Esophagus mucosa (tissue), 1 donor: ENCODE data around the gene SMAD2. TPM values are rescaled to one million over a fixed set of nuclear protein-coding genes. Genes with fewer than 3 reads are reported as not detected.
"Not testable (repeated sequence)": the region's sequence is repeated elsewhere in the genome, so short reads cannot be mapped to it uniquely, and the experiment has no call there.

Experiments used
- ATAC-seq: fragments of 200-7000 bp; cut with Tn5 transposase; one replicate; pipeline ENCODE4 v1.9.1; 2020
- total RNA-seq: library from RNA; stranded (reverse); gene quantifications from one replicate; pipeline ENCODE4 v1.2.4, GENCODE V29; 2023
- donor health status: DM: yes; HTN: yes; CAD: no.

SMAD2 gene
- total RNA-seq = 87.2 TPM

DNA sequence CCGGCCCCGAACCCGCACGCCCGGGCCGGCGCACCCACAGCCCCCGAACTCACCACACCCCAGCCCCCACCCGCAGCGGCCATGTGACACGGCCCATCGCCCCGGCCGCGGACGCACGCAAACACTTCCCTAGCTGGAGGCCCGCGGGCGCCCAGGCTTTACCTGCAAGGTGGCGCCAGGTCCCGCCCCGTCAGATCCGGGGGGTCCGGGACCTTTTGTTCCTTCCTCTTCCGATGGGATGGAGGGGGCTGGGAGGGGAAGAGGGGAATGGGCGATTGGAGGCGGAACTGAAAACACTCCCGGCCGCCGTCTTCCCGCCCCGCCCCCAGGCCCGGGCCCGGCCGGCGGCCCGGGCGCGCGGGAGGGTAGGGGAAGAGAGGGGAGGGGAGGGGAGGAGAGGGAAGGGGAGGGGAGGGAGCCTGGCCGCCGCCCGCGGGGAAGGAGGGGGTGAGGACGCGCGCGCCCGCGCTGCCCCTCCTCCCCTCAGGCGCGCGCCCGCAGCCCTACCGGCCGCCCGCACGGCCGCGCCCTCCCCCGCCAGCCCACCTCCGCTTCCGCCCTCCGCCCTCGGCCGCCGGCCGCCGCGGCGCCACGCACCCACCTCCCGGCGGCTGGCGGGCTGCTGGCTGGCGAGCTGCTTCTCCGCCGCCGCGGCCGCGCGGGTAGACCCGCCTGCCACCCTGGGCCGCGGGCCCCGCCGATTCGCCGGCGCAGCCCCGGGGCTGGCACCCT, at the start of gene SMAD2:
TSS of gene SMAD2 (minus strand) at position 461 of the 732 bp plus-strand sequence. CDS start 33,903 bp downstream, outside the sequence.
- ATAC-seq = peak; percentile 78

DNA sequence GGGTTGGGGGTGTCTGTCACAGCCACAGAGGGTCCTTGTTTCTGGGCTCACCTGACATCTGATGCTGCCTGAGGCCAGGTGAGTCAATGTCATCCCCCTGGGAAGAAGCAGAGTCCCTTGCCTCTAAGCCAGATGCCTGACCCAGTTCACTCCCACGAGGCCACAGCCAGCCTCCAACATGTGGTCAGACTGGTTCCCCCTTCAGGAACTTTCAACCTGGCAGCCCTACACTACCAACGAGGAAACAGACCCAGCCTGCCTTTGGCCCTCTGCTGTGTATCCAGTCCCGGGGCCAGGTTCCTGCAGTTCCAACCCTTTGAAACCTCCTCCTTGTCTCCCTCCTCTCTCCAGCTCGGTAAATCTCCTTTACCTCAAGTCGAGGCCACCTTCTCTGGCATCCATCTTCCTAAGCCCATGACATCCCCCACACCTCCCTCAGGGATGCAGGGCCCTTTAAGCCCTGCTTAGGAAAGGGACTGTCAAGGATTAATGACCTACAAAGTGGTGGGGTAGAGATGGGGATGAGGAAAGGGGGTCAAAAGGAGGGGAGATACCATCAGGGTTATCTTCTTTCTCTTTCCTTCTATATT, 49.2 kb upstream of the SMAD2 start:
- peak; percentile 57 for ATAC-seq

DNA sequence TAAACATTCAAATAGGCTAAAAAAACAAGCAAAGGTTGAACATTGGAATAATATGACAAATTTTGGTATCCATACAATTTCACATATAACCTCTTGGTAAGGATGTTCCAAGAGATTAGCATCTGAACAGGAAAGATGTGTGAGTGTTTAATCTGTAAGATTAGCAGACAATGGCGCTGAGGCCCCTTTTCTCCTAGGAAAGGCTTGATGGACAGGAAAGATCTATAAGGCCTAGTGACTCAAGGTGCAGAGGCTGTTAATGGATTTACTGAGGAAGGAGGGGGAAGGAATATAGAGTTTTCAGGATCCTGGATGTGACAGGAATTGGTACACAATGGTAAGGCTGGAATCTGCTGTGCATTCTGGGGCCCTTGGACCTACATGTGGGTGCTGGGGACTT, 48.1 kb upstream of the SMAD2 start:
- ATAC-seq = no peak

DNA sequence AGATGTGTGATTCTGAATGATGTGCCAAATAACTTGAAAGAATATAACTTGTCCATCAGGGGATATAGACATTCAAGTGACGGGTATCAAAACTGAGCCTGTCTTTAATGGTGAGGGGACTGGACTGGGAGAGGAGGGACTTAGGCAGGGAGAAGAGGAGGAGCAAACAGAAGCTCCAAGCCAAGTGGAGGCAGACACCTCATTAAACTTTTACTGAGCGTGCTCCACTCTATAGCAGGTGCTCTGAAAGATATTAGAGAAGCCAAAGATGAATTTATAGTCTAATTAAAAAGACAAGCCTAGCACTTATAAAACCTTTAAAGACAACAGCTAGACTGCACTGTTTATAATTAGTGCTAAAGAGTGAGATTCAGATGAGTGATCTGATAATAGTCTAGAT, 47.7 kb upstream of the SMAD2 start:
- ATAC-seq = no peak

DNA sequence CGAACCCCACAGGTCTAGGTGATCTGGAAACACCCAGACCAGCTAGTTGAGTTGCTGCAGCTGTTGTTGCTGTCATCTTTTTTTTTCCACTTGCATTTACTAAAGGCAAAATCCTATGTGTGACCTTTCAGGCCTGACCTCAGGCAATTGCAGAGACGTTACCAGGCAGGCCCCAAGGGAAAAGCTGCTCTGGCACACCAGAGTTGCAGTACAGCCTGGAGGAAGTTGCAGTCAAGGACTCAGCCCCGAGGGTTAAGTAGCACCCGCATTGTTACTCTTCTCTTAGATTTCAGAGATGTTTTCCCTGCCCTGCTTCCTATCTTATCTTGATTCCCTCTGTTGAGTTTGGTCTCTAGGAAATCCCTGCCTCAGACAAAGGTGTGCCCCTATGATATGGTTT, 45.2 kb upstream of the SMAD2 start:
- no peak for ATAC-seq

DNA sequence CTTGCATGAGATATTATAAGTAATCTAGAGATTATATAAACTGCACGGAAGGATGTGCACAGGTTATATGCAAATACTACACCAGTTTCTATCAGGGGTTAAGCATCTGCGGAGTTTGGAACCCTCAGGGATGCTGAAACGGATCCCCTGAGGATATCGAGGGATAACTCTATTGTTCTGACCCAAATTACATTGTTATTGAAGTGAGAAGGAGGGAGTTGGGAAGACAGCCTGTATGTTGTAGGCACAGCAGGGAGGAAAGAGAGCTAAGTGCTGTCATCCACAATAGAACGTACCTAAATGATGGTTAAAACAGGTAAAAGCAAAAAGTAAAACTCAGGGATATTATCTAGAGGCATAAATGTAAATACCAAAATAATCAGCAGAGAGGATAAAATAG, 44.6 kb upstream of the SMAD2 start:
- ATAC-seq = no peak

DNA sequence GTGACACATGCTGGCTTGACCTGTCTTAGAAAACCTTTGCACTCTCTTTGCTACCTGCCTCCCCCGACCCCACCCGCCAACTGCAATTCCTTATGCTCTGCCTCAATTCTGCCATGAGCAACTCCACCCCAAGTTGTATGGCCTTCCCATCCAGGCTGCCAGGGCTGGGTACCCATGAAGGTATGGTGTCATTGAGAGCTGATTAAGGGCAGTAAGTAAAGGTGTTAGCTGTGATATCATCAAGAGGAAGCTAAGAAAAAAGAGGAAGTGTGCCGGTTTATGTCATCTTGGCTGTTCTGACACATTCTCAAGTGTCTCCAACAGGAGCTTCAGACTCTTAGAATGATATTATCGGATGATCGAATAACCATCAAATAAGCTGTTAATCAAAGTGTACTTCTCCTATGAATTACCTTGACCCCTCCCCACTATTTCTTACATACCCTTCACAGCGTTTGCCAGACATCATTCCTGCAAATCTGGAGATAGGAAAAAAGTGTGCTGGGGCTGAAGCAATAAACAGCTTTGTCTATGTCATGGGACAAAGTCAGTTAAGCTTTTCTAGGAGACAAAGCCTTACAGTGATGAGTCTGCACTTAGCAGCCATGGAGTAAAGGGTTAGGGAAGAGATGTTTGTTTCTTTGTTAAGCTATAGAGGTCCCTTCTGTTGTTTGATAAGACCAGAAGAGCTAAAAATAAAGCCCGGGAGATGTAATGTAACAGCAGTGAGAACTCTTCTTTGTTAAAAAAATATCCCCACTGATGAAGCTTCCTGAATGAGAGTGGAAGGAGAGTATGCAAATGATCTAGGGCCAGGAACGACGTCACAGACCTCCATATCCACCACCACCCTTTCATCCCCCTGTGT, 40.4 kb upstream of the SMAD2 start:
- peak; percentile 37 for ATAC-seq

DNA sequence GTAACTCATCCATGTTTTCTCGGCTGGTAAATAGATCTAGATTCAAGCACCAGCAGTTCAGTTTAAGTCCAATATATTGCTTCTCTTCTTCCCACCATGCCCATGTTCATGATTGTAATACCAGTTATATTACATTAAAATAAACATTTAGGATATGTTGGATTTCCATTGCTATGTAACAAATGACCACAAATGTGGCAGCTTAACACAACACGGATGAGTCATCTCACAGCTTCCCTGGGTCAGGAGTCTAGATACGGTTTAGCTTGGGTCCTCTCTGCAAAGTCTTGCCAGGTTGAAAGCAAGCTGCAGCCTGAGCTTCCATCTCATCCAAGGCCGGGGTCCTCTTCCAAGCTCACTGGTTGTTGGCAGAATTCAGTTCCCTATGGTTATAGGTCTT, 39.4 kb upstream of the SMAD2 start:
- ATAC-seq = no peak

DNA sequence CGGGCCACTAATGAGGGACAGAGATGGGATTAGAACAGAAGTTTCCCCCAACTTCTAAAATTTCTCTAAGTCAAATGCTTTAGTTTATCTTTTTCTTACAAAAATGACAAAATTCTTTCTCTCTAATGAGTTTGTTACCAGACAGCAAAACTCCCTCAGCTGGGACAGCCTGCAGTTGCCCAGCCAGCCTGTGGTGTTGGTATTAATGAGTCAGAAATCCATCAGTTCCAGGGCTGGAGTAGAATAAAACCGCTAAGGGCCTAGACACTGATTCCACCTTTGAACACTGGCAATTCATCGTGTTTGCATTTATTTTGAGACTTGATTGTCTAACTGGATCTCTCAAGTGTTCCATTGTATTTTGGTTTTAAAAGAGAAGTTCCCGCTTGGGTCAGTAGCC, 38.3 kb upstream of the SMAD2 start:
- ATAC-seq = no peak

DNA sequence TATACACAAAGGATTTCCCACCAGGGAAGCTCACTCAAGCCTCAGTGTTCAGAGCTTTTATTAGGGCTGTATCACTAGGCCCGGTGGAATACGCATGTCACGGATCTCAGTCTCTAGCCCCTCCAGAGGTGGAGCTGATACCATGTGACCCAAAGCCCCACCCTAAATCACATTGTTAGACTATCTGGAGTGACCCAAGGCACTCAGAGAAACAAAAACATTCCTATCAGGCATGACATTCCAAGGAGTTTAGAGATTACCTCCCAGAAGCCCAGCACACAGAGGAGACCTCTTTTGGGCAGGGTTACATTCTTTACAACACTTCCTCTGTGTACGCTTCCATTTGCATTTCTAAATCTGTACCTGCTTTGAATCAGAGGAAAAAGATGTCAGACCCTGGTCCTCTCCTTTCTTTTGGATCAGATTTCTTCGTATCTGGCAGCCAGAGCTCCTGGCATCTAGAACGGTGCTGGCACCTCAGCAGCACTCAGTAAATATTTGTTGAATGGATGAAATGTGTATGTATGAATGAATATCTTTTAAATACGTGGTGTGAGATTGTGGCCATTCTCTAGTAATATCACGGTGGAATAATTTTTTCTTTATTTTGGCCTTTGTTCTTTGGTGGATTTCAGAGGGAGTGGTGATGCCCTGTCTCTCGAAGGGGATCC, 37.7 kb upstream of the SMAD2 start:
- no peak for ATAC-seq

DNA sequence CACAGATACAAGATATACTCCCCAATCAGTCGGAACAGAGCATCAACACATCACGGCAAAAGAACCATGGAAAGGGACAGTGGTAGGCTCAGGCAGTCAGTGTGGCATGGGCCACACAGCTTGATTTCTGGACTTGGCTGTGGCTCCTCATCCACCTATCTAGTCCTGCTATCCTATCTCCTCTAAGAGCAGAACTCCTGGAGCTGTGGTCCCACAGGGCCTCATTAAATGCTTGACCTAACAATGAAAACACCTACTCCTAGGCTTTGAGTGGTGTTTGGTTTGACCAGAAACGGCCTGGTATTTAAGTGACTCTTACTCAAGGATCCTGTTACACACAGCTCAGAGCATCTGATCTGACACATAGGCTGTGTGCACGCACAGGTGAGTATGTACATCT, 33.6 kb upstream of the SMAD2 start:
- peak; percentile 55 for ATAC-seq

DNA sequence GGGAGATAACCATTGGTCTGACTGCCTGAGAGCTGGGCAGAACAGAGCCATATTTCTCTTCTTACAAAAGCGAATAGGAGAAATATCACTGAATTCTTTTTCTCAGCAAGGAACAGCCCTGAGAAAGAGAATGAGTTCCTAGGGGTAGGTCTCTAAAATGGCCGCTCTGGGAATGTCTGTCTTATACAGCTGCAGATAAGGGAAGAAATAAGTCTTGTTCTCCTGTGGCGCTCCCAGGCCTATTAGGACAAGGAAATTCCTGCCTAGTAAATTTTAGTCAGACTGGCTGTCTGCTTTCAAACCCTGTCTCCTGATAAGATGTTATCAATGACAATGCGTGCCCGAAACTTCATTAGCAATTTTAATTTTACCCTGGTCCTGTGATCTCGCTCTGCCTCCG, 30.5 kb upstream of the SMAD2 start:
- ATAC-seq = not testable (repeated sequence)

DNA sequence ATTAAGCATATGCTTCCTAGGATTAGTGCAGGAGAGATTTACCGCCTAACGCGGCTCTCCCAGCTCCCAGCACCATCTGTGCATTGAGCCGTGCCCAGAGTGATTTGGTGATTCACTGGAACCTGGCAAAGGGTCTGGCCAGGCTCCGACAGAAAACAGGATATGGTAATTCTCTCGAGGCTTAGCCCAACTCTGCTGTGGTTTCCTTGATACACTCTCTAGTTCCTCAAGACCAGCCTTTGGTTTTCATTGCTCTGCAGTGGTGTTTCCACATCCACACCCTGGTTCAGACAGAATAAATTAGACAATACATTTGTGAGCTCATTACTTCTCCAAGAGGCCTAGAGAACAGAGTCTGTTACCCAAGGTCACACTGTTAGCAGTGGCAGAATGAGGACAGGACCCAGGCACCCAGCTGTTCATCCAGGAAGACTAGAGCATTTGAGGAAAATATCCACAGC, 23.0 kb upstream of the SMAD2 start:
- ATAC-seq = peak; percentile 96

DNA sequence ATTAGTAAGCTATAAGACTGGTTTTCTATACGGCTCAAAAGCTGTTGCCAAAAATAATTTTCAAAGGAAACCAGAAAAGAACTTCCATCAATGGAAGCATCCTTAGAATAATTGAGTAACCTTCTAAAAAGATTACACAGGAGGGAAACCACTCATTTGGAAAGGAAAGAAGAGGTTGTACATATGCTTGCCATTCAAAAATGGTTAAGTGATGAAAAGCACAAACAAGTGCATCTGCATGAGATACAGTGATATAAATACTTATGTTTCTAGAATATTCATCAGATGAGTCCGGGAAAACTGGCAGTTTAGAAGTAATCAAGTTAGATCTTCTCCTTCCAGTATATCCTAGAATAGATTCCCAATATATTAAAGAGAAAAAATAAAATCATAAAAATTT, 20.1 kb upstream of the SMAD2 start:
- no peak for ATAC-seq

DNA sequence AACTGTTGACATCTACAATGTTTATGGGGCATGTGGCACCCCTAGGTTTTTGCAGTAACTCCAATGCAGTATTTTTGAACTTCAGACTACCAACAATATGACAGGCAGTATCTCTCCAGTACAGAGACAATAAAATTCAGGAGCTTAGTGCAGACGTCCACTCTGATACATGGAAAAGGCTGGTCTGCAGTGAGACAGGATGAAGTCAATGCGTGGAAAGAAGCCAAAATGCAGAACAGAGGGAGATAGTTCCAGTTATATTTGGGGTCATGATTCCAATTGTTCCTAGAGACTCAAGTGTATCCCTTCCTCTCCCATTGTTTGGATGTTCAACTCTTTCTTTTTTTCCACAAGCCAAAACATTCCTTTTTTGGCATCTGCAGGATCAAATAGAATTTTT, 18.7 kb upstream of the SMAD2 start:
- no peak for ATAC-seq

DNA sequence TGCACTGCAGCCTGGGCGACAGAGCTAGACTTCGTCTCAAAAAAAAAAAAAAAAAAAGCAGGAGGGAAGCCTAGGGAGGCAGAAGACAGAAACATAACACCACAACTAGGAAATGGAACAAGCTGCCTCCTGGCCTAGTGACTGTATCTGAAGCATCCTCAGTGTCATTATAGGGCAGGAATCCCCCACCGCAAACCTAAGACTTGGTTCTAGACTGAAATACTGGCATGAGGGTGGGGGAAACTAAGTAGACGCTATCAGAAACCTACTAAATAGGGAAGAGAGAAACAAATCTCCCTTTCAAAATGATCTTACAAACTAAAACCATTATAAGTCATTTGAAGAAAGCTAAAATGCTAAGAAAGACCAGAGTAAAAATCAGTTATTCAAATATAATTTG, 16.4 kb upstream of the SMAD2 start:
- no peak for ATAC-seq

DNA sequence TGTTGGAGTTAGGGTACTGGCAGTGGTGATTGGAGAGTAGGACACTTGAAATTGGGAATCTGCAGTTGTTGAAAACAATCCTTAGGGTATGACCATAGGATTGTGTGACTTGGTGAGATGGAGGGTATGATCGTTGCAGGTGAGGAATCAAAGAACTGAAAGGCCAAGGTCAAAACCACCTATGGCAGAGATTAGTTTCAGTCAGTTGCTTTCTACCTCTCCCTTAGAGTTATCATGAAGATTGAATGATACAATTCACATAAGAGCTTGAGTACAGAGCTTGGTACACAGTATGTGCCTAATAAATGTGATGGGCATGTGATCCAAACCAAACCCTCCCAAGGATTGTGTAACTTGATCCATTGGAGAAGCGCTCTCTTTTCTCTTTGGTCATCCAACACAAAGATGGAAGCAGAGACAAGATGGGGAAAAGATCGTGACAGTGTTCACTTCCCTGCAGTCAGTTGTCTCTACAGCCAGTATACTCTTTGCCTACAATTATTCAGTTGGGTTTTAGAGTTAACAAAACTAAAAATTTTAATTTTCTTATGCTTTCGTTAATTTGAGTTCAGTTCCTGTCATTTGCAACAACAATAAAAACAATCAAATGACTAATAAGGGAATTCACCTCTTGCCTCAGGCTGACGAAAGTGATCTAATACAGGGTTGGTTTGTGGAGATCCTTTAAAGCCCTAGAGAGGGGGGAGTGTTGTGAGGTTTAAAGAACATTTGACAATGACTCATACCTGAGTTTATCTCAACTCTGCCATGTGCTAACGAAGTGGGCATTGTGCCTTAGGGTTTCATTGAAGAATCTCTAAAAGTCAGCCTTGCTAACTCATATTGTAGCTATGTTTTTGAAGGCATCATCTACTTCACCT, 14.8 kb upstream of the SMAD2 start:
- peak; percentile 75 for ATAC-seq

DNA sequence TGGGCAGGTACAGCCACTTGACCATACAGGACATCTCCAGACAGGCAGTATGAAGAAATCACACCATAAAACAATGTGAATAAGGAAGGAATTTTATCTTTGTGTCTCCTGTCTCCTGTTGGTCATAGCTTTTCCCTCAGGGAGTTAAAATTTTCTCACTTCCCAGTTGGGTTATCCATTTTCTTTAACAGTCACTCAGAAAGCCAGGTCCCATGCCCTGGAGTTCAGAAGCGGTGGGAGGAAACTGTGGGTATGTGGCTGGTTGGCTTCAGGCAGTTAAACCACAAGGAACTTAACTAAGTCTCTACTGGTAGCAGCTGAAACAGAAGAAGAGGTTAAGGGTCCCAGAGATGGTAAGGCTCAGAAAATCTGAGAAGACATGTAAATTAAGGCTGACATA, 6.5 kb upstream of the SMAD2 start:
- no peak for ATAC-seq

DNA sequence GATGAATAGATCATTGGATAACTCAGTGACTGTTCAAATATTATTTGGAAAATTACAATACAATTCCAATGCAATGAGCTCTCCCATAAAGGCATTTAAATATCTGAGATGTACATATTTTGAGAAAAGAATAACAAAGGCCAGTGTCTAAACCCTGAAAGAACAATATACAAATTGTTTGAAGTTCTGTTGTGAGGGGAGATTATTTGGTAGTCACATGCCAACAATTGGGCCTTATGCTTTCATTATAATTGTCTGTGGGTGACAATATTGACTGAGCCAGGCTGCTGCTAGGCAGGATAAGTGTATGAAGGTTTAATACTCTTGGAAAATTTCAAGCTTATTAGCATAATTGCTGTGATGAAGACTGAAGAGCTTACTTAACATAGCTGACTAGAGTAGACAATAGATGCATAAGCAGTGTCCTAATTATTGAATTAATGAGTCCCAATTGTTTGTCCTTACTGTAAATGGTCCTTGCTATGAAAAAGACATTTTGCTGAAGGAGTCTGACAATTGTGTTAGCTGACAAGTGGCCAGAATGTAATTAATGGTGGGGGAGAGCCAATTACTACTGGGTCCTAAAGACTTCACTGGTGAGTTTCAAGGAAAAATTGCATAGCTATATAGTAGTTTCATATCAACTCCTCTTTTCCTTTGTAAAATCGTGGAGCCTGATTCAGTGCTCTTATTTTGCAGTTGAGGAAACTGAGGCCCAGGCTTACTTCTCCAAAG, 5.0 kb upstream of the SMAD2 start:
- no peak for ATAC-seq

DNA sequence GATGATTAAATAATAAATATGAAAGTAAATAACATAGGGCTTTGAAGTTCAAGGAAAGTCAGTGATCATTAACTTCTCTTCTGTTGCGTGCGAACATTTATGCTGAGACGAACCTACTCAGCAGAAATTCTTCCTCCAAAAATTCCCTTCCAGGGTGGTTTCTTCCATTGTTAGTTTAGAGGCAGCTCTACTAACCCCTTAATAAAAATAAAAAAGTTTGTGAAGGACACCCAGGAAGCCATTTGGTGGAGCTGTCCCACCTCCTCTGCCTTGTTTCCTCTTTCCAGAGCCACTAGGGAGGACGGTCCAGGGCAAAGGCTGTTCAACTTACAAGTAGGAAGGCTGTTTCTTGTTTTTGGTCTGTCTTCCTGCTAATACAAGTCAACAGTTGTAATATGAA, 2.1 kb upstream of the SMAD2 start:
- no peak for ATAC-seq

DNA sequence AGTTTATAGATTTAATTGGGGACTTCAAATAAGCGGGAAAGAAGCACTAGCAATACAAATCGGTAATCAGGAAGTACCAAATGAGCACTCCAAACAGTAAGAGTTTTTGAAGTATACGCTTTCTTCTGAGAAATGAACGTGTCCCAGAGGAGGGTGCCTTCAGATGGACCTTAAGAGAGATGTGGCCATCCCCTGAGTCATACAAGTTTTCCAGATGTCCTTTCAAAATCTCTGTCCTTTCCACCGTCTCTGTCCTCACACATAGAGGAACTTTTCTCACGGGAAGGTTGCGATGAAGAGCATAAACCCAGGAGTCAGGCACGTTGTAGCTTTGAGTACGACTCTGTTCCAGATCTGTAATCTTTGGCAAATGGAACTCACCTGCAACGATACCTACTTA, 1.7 kb upstream of the SMAD2 start:
- ATAC-seq = no peak
